HepG2 (cell line): ENCODE measurements around the gene CREBRF. TPM values are rescaled to one million over a fixed set of nuclear protein-coding genes. Genes with fewer than 3 reads are reported as not detected.

Experiments used
- ATAC-seq: fragments of 200-7000 bp; cut with Tn5 transposase; 3 replicates; pipeline ENCODE4 v1.9.1; 2020; ENCODE audit warnings: mild to moderate bottlenecking, moderate library complexity
- BruUV-seq: library from RNA; stranded (reverse); fragments of 400-500 nt; replicated peaks from 2 replicates; lab custom pipeline; 2021; lab: Mats Ljungman, UMichigan
- CTCF ChIA-PET: fragments of 300-600 bp; formaldehyde crosslinking; extraction: SDS; loops from one replicate; lab custom pipeline; 2021; ENCODE audit warnings: low total read pairs, inconsistent platforms, low intra/inter-chr PET ratio; lab: Yijun Ruan, JAX
- POLR2A ChIA-PET: fragments of 350-600 bp; sonication (Branson Sonifier 250); formaldehyde crosslinking; loops from one replicate; lab custom pipeline; 2020; ENCODE audit warnings: antibody characterized with exemption, inconsistent platforms; lab: Yijun Ruan, JAX
- DNase-seq: peaks from one replicate; pipeline ENCODE4 v3.0.0-alpha.2; 2015; ENCODE audit warnings: low spot score
- FAIRE-seq: peaks from 3 replicates; lab custom pipeline; 2011; peaks lifted over from hg19 to GRCh38; lab: Jason Lieb, UNC
- H2AFZ ChIP-seq: one replicate; pipeline ENCODE4 v1.6.1; 2011; ENCODE audit warnings: low read length, inconsistent platforms
- H3K27ac ChIP-seq: fragments of 300-600 bp; 3 replicates; pipeline ENCODE4 v1.8.0; 2011; ENCODE audit warnings: mixed run types, mild to moderate bottlenecking, mixed read lengths, low read length, inconsistent platforms; ENCODE audit not compliant: insufficient read depth; ENCODE audit errors: extremely low read length
- H3K27me3 ChIP-seq, 2 experiments: fragments of 200-600 bp in 1 of 2; 2 replicates in 1 of 2; 3 replicates in 1 of 2; pipeline versions ENCODE4 v1.6.0 to v1.8.0; 2011; ENCODE audit warnings: low read length in 2 of 2, mild to moderate bottlenecking in 2 of 2, moderate library complexity in 2 of 2, inconsistent platforms in 1 of 2; ENCODE audit not compliant: insufficient read depth in 2 of 2, control insufficient read depth in 1 of 2
- H3K36me3 ChIP-seq, 2 experiments: fragments of 200-600 bp in 1 of 2; replicated peaks in 1 of 2; 2 replicates in 1 of 2; 3 replicates in 1 of 2; pipeline versions ENCODE4 v1.5.1 to v1.8.0; 2011; ENCODE audit warnings: low read length in 2 of 2, inconsistent platforms in 1 of 2; ENCODE audit not compliant: insufficient read depth in 2 of 2, control insufficient read depth in 1 of 2
- H3K4me1 ChIP-seq: 2 replicates; pipeline ENCODE4 v1.5.1; 2012; ENCODE audit warnings: low read length, inconsistent platforms; ENCODE audit not compliant: insufficient read depth
- H3K4me2 ChIP-seq: 2 replicates; pipeline ENCODE4 v1.6.0; 2011; ENCODE audit warnings: low read depth, low read length, inconsistent platforms
- H3K4me3 ChIP-seq, 3 experiments: fragments of 200-600 bp in 1 of 3; sonication (generic), shearing (Covaris generic) in 1 of 3; replicated peaks in 1 of 3; 2 replicates each; pipeline ENCODE4 v1.5.1; 2011 to 2016; ENCODE audit warnings: low read length in 3 of 3, inconsistent platforms in 2 of 3, low read depth in 2 of 3, mild to moderate bottlenecking in 2 of 3, control low read depth in 1 of 3, mixed read lengths in 1 of 3; ENCODE audit not compliant: insufficient read depth in 1 of 3
- H3K79me2 ChIP-seq: one replicate; pipeline ENCODE4 v1.6.1; 2011; ENCODE audit warnings: low read length, inconsistent platforms; ENCODE audit not compliant: insufficient read depth
- H3K9ac ChIP-seq: 2 replicates; pipeline ENCODE4 v1.6.0; 2011; ENCODE audit warnings: mild to moderate bottlenecking, low read depth, low read length, inconsistent platforms; ENCODE audit not compliant: insufficient read depth
- H3K9me3 ChIP-seq: 2 replicates; pipeline ENCODE4 v1.5.1; 2012; ENCODE audit warnings: mild to moderate bottlenecking, low read length
- H4K20me1 ChIP-seq: 2 replicates; pipeline ENCODE4 v1.6.0; 2011; ENCODE audit warnings: inconsistent platforms, mild to moderate bottlenecking, low read length, moderate library complexity; ENCODE audit not compliant: insufficient read depth
- KLF12 ChIP-seq: sonication (generic); formaldehyde crosslinking; IDR thresholded peaks from 2 replicates; pipeline ENCODE4 v1.4.0; 2020; ENCODE audit warnings: missing genetic modification reagents, borderline replicate concordance
- NFIC ChIP-seq: IDR thresholded peaks from 2 replicates; pipeline ENCODE4 v1.6.1; 2012; ENCODE audit warnings: mild to moderate bottlenecking, low read length, inconsistent platforms
- TOE1 ChIP-seq: sonication (generic); formaldehyde crosslinking; IDR thresholded peaks from 2 replicates; pipeline ENCODE4 v1.4.0; 2020; ENCODE audit warnings: mild to moderate bottlenecking, missing genetic modification reagents
- U2AF1 ChIP-seq: fragments of 200-400 bp; formaldehyde crosslinking; optimal IDR thresholded peaks from 2 replicates; pipeline ENCODE3; 2017; ENCODE audit warnings: mild to moderate bottlenecking, low read depth, low read length
- ZKSCAN1 ChIP-seq: fragments of 150-350 bp; IDR thresholded peaks from 2 replicates; pipeline ENCODE4 v1.6.1; 2014; ENCODE audit warnings: low read length
- ZNF460 ChIP-seq: sonication (generic); formaldehyde crosslinking; IDR thresholded peaks from 2 replicates; pipeline ENCODE4 v1.5.1; 2020; ENCODE audit warnings: missing genetic modification reagents, mild to moderate bottlenecking, borderline replicate concordance
- ZNF7 ChIP-seq: IDR thresholded peaks from 2 replicates; pipeline ENCODE4 v1.6.1; 2016; ENCODE audit warnings: missing biosample characterization, missing genetic modification reagents
- ZZZ3 ChIP-seq: sonication (generic); formaldehyde crosslinking; IDR thresholded peaks from 2 replicates; pipeline ENCODE4 v1.4.0; 2020; ENCODE audit warnings: missing genetic modification reagents, mild to moderate bottlenecking, borderline replicate concordance
- WGBS: methylation state at CpG from one replicate; pipeline ENCODE4 v1.1.6; 2017; ENCODE audit warnings: low lambda C conversion rate; 5-methylcytosine and 5-hydroxymethylcytosine counted together
- in situ Hi-C: cut with HindIII; loops from 2 replicates; pipeline ENCODE4 v1.10.0; 2017; ENCODE audit warnings: low pct_unique_long_range_greater_than_20kb; ENCODE audit not compliant: extremely low pct_ligation_motif_present
- intact Hi-C: fragments of 100-400 bp; cut with micrococcal nuclease; formaldehyde crosslinking; loops from one replicate; pipeline ENCODE4 v1.10.0; 2022; ENCODE audit not compliant: unreplicated experiment
- polyA plus RNA-seq, 8 experiments: library from polyadenylated mRNA; depleted of rRNA in 3 of 8; stranded (reverse) in 7 of 8; unstranded in 1 of 8; fragments of >200 nt; fragmentation: Illumina TruSeq in 4 of 8; extraction: Trizol in 4 of 8; gene quantifications; 2 replicates each; pipeline versions ENCODE4 v1.2.1 to v1.2.3, GENCODE V29; 2011 to 2016; ENCODE audit warnings: low read depth in 4 of 8, missing spikeins in 1 of 8, mixed read lengths in 1 of 8; ENCODE audit not compliant: insufficient read depth in 1 of 8
- total RNA-seq, 5 experiments: library from RNA; depleted of rRNA; stranded (reverse); fragments of >200 nt; fragmentation: Illumina TruSeq; extraction: Trizol; gene quantifications; 2 replicates each; pipeline ENCODE4 v1.2.3, GENCODE V29; 2016; ENCODE audit warnings: low read depth in 1 of 5
- TF ChIP-seq, protein P1 (sequence below): sonication (generic); formaldehyde crosslinking; IDR thresholded peaks from 2 replicates; pipeline ENCODE4 v1.9.0; 2021; ENCODE audit warnings: mild to moderate bottlenecking, missing genetic modification reagents

Gene CREBRF
- total and polyA plus RNA-seq, 2 of the 13 experiments (the other 11 are each of a cell fraction or from before 2014, with no cell fraction given) = 4.5 to 10.2 TPM

DNA sequence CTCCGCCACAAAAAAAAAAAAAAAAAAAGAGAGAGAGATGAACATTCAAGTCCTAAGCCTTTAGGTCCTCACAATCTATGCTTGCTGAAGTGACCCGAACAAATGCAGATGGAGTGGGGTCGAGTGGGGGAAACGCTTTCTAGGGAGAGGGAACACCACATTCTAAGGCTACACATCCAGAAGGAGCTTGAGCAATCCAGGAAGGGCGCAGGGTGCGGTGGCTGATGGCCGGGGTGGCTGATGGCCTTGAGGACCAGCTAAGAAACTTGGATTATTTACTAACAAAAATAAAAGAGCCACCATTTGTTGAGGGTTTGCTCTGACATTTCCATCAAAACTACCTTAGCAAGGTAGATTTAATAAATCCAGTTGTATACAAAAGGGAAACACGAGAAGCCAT is 87.4 kb downstream of the CREBRF start:
- no peaks in the 10 kb centered on the region; a peak in 1 of 5 replicates for H3K27me3 ChIP-seq
- in situ Hi-C loops (loop anchor here (5.0 to 25.0 kb wide), 2 partner anchors 161 to 431 kb away; partner anchors contain the start of gene ATP6V0E1), intact Hi-C loops (loop anchor here (10.0 kb wide), 1 partner anchor 429 kb away; no protein-coding TSS in a partner anchor)
- ChIA-PET CTCF (interaction anchor here (2.0 kb wide), 1 partner anchor 165 kb away, joined by 9 read pairs; no protein-coding TSS in a partner anchor), POLR2A (no interaction called here)
- no peak overlapping the region for H3K9ac ChIP-seq
- no TSS peak for BruUV-seq
- H3K79me2 ChIP-seq = peaks cover 2% of the 10 kb centered on the region
- ATAC-seq (no peak), FAIRE-seq (no peak), DNase-seq (no peak)
- TF ChIP-seq KLF12 (CRISPR knock-in tag) (no peak), ZNF460 (no peak), ZZZ3 (CRISPR knock-in tag) (no peak), U2AF1 (no peak), ZKSCAN1 (no peak), ZNF7 (CRISPR knock-in tag) (no peak), NFIC (no peak), TOE1 (CRISPR knock-in tag) (no peak)
- TF ChIP-seq, protein P1, sequence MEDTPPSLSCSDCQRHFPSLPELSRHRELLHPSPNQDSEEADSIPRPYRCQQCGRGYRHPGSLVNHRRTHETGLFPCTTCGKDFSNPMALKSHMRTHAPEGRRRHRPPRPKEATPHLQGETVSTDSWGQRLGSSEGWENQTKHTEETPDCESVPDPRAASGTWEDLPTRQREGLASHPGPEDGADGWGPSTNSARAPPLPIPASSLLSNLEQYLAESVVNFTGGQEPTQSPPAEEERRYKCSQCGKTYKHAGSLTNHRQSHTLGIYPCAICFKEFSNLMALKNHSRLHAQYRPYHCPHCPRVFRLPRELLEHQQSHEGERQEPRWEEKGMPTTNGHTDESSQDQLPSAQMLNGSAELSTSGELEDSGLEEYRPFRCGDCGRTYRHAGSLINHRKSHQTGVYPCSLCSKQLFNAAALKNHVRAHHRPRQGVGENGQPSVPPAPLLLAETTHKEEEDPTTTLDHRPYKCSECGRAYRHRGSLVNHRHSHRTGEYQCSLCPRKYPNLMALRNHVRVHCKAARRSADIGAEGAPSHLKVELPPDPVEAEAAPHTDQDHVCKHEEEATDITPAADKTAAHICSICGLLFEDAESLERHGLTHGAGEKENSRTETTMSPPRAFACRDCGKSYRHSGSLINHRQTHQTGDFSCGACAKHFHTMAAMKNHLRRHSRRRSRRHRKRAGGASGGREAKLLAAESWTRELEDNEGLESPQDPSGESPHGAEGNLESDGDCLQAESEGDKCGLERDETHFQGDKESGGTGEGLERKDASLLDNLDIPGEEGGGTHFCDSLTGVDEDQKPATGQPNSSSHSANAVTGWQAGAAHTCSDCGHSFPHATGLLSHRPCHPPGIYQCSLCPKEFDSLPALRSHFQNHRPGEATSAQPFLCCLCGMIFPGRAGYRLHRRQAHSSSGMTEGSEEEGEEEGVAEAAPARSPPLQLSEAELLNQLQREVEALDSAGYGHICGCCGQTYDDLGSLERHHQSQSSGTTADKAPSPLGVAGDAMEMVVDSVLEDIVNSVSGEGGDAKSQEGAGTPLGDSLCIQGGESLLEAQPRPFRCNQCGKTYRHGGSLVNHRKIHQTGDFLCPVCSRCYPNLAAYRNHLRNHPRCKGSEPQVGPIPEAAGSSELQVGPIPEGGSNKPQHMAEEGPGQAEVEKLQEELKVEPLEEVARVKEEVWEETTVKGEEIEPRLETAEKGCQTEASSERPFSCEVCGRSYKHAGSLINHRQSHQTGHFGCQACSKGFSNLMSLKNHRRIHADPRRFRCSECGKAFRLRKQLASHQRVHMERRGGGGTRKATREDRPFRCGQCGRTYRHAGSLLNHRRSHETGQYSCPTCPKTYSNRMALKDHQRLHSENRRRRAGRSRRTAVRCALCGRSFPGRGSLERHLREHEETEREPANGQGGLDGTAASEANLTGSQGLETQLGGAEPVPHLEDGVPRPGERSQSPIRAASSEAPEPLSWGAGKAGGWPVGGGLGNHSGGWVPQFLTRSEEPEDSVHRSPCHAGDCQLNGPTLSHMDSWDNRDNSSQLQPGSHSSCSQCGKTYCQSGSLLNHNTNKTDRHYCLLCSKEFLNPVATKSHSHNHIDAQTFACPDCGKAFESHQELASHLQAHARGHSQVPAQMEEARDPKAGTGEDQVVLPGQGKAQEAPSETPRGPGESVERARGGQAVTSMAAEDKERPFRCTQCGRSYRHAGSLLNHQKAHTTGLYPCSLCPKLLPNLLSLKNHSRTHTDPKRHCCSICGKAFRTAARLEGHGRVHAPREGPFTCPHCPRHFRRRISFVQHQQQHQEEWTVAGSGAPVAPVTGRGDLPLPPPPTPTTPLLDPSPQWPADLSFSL (CRISPR knock-in tag) = no peak
- H3K4me2 ChIP-seq = no peak overlapping the region
- no peak overlapping the region for H2AFZ ChIP-seq
- WGBS = 88% methylated on average over 8 of the region's 8 CpGs
- peaks cover 26% of the 10 kb centered on the region for H3K4me1 ChIP-seq
- H3K36me3 ChIP-seq = peaks cover 0 to 5% of the 10 kb centered on the region in 2 experiments; a peak in 2 of 5 replicates
- no peak overlapping the region for H3K27ac ChIP-seq
- no peaks in the 10 kb centered on the region for H4K20me1 ChIP-seq
- no peaks in the 10 kb centered on the region for H3K9me3 ChIP-seq
- no peak overlapping the region for H3K4me3 ChIP-seq
